Epithelial cell of prostate (primary cell): ENCODE data around the gene KDM7A.

Experiments
- DNase-seq: peaks from one replicate; pipeline ENCODE4 v3.0.0-alpha.2; 2011; ENCODE audit warnings: low read depth, low spot score
- H3K27ac ChIP-seq: fragments of 450-650 bp; 2 replicates; pipeline ENCODE4 v1.5.1; 2017; ENCODE audit warnings: mild to moderate bottlenecking

Gene KDM7A, protein sequence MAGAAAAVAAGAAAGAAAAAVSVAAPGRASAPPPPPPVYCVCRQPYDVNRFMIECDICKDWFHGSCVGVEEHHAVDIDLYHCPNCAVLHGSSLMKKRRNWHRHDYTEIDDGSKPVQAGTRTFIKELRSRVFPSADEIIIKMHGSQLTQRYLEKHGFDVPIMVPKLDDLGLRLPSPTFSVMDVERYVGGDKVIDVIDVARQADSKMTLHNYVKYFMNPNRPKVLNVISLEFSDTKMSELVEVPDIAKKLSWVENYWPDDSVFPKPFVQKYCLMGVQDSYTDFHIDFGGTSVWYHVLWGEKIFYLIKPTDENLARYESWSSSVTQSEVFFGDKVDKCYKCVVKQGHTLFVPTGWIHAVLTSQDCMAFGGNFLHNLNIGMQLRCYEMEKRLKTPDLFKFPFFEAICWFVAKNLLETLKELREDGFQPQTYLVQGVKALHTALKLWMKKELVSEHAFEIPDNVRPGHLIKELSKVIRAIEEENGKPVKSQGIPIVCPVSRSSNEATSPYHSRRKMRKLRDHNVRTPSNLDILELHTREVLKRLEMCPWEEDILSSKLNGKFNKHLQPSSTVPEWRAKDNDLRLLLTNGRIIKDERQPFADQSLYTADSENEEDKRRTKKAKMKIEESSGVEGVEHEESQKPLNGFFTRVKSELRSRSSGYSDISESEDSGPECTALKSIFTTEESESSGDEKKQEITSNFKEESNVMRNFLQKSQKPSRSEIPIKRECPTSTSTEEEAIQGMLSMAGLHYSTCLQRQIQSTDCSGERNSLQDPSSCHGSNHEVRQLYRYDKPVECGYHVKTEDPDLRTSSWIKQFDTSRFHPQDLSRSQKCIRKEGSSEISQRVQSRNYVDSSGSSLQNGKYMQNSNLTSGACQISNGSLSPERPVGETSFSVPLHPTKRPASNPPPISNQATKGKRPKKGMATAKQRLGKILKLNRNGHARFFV

DNA sequence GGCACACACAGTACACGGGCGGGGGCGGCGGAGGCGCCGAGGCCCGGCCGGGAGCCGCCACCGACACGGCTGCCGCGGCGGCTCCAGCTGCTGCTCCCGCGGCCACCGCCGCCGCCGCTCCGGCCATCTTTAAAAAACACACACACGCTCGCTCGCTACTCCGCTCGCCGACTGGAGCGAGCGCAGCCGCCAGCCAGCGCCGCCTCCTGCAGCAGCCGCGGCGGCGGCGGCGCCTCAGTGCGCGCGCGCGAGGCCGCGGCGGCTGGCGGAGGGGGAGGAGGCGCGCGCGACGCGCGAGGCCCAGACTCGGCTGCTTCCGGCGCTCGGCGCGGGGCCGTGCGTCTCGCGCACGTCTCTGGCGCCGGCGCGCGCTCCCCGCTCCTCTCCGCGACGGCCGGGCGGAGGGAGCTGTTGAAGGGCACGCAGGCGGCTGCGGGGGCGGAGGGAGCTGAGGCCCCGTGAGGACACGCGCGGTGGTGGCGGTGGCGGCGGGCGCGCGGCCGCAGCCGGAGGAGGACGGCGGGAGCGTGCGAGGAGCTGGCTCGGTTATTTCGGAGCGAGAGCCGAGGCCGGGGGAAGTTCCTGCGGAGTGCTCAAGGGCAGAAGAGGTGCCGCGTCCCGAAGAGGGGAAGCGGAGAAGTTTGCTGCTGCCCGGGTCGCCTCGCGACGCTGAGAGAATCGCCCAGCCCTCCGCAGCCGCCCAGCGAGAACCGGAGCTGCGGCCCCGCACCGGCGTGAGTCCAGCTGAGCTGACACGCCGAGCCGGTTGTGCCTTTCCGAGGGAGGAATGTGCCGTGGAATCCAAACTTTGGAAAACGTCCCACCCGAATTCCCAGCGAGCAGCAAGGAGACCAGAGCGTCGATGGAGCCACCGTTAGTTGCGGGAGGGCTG, at the start of gene KDM7A:
TSS of gene KDM7A (minus strand) at position 173 of the 892 bp plus-strand sequence. CDS start at position 127, 46 bp downstream.
- H3K27ac ChIP-seq: peak within 1 kb of the TSS; percentile 96
- peak; percentile 36 for DNase-seq

DNA sequence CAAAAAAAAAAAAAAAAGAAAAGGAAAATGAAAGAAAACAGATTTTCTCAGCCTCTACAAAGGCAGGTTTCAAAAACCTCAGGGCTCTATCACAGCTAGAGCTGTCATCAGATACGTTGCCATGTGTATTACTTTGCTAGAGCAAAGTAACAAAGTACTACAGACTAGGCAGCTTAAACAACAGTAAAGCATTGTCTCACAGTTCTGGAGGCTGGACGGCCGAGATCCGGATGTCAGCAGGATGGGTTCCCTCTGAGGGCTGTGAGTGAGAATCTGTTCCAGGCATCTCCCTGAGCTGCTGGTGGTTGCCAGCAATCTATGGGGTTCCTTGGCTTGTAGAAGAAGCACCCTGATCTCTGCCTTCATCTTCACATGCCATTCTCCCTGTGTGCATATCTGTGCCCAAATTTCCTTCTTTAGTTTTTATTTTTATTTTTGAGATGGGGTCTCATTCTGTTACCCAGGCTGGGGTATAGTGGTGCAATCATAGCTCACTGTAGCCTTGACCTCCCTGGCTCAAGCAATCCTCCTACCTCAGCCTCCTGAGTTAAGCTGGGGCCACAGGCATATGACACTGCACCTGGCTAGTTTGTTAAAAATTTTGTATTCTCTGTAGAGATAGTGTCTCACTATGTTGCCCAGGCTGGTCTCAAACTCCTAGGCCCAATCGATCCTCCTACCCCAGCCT, 48.9 kb upstream of the KDM7A start:
- no peak for DNase-seq
- H3K27ac ChIP-seq: no peak overlapping the region

DNA sequence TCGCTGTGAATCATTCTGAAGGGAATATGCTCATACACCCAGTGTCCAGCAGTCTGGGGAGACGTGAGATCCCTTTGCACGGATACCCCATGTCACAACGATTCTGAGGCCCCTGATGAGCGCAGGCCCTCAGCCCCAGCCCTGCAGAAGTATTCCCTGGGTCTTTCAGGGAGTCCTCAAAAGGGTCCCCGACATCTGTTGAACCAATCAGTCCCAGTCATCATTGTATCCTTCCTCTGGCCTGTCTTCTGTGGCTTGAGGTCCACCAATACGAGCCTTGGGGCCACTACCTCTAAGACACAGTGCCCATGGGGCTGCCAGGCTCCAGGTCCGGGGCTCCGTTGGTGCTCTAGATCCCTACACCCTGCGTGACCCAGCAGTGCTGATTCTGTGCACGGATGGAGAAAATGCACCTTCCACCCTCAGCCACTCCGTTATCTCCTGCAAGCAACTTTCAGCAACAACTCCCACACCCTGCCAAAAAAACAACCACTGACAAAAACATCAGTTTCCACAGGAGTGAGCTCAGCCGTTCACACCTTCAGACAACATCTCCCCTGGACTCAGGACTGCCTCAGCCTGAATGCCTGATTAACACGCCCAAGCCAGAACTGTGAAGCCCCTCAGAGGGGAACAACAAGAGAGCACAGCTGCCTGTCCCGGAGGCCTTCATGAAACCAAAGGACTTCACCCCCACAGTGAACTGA, 46.9 kb upstream of the KDM7A start:
- H3K27ac ChIP-seq: no peak overlapping the region
- DNase-seq: no peak

DNA sequence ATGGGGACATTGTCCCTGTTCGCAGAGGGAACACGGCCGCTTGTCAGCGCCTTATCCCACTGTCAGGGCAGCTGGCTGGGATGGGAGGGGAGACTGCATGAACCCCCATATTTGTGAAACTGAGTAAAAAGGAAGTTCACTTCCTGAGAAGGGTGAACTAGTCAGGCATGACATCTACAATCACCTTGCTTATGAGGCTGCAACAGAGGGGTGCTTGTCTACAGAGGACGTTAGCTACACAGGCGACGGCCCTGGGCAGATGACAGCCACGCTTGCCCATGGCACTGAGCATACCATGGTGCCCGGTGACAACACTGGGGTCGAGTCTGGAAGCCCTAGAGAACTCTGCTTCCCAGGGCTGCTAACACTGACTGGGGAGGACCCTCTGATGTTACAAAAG, 46.0 kb upstream of the KDM7A start:
- no peak overlapping the region for H3K27ac ChIP-seq
- no peak for DNase-seq

DNA sequence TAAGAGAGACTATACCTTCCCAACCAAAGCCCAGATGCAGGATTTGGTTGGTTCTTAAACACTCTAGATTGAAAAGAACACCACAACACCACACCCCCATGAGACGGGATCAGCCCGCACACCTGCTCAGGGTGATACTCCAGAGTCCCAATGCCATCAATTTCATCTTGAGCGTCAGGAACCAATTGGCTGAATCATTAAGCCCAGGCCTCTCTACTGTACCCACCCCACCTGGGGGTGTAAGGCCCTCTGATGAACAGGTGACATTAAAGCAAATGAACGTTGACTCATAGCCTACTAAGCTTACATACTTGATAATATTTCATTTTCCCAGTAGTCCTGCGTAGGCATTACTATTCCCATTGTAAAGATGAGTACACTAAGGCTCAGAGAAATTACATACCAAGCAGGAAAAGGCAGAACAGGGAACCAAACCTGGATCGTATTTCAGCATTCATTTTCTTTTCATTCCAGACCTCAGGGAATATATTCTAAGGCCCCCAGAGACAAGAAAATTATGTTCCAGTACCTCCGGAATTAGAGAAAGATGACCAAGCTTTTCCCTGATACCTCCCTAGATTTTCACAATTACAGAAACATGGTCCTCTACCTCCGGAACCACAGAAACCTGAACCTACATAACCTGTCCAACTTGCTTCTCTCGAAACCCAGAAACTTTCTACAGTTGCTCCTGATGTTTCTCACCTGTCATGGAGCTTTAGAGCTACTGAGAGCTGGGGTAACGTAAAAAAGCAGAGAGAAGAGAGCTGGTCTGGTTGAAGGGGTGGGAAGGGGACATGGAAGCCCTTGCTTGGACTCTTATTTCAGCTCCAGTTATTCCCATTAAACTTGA, 43.1 kb upstream of the KDM7A start:
- DNase-seq: peak; percentile 45
- peak overlapping the region; percentile 51 for H3K27ac ChIP-seq

DNA sequence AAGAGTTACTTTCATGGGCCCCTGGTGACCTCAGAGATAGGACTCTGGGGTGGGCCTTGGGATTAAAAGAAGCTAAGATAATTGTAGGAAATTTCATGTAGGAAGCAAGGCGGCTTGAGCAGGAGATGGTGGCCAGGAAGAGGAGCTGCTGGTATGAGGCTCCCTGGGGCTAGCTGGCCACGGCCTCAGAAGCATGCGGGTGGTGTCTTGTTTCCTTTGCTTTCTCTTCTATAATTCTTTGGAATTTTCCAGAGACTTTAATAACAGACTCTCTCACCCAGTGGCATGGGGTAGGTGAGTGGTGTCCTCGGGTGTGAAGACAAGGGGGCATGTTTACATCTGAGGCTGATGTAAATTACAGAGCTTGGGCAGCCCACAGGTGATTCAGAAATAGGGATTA, 41.9 kb upstream of the KDM7A start:
- H3K27ac ChIP-seq: peak overlapping the region; percentile 51
- no peak for DNase-seq

DNA sequence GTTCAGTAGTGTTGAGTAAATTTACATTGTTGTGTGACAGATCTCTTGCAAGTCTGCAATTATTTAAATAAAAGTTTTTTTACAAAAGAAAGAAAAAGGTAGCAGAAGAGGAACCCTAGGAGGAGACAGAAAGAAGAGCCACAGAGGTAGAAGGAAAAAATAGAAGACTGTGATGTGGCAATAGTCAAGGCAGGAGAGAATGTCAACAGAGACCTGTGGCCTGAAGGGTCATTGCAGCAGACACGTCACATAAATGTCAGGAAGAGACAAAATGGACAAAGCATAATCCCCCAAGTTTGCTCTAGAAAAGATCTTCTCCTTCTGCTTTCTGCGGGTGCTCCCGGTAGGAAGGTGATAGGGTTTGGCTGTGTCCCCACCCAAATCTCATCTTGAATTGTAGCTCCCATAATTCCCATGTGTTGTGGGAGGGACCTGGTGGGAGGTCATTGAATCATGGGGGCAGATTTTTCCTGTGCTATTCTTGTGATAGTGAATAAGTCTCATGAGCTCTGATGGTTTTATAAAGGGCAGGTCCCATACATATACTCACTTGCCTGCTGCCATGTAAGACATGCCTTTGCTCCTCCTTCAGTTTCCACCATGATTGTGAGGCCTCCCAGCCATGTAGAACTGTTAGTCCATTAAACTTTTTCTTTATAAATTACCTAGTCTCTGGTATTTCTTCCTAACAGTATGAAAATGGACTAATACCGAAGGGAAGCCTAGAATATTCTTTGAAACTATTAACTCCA, 41.1 kb upstream of the KDM7A start:
- no peak for DNase-seq
- H3K27ac ChIP-seq: no peak overlapping the region

DNA sequence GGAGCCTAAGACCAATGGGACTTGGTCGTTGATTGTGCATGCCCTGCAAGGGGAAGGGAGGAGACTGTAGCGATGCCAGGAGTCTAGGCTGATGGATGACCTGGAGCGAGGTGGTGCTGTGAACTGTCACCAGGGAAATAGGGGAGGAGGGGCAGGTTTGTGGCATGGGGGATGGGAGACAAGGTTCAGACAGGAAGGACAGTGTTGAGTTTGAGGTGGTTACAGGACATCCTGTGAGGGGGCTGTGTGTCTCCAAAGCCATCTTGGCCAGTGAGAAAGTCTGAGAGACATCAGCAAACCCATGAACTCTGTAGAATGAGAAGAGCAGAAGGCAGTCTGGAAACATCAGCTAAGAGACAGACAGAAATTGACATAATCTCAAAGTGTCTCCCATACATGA, 38.5 kb upstream of the KDM7A start:
- H3K27ac ChIP-seq: no peak overlapping the region
- no peak for DNase-seq

DNA sequence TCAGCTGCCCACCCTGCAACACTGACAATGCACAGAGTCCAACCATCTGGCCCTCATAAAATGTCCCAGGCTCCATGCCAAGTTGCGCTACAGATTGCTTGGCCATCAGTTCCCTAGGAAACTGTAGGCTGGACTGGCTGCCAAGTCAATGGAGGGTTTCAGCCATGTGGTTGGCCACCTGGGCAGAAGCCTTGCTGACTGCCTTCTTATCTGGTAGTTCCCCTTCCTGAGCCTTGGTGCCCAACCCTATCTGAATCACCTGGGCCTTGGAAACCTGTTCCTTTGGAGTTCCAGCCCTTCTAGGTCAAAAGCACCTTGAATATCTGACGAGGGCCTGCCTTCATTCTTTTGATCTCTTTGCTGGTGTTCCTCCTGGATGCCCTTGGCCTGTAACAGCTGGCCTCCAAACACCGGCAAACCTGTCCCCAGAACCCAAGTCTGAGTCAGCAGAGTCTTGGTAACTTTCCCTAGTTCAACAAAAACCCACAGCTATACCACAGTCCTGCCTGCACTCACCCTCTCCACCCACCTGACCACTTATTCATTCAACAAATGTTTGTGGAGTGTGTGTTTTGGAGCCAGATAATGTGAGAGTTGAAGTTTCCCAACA, 37.4 kb upstream of the KDM7A start:
- peak; percentile 65 for DNase-seq

DNA sequence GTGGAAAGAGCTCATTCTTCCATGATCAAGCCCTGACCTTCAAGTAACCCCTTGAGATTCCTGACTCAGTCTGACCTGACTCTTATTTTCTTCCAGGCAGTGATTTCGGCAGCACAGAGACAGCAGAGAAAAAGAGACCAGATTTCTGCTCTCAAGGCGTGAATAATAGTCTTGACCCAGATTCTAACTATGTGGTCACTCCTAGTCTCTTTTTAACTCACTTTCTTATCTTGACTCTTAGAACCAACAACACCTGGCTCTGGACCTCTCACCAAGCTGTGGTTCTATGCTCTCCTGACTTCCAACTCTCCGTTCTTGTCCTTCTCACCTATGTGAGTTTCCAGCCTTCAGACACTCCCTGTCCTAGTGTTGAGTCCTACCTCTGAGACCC, 36.9 kb upstream of the KDM7A start:
- peak overlapping the region; percentile 94 for H3K27ac ChIP-seq
- DNase-seq: no peak

More for the DNA sequence above, 37.4 kb upstream of the KDM7A start:
- H3K27ac ChIP-seq: peak overlapping the region; percentile 94

DNA sequence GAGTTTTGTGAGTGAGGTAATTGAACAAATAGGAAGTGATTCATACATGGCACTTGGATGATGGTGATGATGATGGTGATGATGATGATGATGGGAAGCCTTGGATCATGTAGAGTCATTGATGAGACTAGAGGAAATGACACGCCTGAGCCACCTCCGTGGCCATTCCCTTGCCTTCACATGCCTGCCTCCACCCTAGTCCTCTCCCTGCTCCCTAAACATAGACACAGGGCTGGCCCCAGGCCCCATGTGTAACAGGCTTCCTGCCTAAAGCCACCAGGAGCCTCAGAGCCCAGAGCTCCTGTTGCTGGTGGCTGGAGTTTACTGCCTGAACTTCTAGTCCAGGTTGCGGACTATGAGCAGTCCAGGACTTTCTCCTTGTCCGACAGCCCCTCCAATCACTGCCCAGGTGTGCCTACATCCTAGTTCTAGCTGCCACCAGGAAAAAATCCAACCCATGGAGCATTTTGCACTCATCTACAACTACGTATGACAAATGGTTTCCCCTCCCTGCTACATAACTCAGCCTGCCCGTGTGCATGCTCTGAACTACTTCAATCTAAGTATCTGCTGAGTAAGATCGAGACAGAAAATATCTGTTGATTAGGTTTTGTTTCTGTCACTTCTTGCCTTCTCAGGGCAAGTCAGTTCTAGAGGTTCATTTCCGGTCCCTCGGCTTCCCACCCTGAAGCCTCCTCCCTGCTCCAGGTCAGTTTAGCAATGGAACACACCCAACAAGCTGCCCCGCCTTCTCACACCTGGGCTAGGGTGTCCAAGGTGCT, 35.5 kb upstream of the KDM7A start:
- H3K27ac ChIP-seq: peak overlapping the region; percentile 94
- DNase-seq: peak; percentile 55

DNA sequence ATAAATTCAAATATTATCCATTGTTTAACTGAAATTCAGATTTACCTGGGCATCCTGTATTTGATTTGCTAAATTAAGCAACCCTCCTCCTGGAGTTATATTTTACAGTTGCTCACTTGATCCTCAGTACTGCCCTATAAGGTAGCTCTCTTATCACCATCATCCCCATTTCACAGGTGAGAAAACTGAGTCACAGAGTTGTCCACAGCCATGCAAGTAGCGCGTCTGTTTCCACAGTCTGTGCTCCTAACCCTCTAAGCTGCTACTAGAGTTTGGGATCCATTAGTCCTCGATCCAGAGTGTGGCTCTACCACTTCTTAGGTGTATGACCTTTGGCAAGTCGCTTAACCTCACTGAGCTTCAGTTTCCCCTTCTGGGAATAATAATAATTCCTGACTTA, 34.9 kb upstream of the KDM7A start:
- DNase-seq: no peak
- H3K27ac ChIP-seq: peak overlapping the region; percentile 94

DNA sequence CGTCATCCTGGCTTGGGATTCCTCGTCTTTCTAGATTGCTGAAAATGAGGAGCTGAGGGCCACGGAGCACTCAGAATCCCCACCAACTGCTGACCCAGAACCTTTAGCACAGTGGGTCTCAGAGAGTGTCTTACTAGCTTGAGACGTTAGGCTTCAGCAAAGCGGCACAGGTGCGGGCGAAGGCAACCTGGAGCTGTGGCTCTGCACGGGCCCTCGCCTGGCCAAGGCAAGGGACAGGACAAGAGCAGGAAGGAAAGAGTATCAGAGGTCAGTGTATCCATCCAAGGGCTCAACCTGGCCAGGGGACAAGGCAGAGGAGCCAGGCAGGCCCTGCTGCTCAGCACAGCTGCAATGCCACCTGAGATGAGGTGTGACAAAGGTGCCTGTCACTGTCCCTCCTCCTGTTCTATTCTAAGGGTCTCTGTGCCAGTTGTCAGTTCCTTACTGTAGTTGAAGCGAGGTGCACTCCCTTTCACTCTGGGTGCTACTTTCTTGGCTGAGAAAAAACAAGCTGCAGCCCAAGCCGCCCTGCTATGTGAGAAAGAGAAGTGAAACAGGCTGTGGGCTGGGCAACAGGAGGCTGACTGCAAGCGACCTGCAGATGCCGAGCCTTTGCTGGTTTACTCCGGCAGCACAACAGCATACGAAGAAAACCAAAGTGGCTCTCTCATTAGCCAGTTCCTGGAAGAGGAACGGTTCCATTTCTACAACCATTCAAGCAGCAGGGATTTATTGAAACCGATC, 33.3 kb upstream of the KDM7A start:
- no peak overlapping the region for H3K27ac ChIP-seq
- no peak for DNase-seq

DNA sequence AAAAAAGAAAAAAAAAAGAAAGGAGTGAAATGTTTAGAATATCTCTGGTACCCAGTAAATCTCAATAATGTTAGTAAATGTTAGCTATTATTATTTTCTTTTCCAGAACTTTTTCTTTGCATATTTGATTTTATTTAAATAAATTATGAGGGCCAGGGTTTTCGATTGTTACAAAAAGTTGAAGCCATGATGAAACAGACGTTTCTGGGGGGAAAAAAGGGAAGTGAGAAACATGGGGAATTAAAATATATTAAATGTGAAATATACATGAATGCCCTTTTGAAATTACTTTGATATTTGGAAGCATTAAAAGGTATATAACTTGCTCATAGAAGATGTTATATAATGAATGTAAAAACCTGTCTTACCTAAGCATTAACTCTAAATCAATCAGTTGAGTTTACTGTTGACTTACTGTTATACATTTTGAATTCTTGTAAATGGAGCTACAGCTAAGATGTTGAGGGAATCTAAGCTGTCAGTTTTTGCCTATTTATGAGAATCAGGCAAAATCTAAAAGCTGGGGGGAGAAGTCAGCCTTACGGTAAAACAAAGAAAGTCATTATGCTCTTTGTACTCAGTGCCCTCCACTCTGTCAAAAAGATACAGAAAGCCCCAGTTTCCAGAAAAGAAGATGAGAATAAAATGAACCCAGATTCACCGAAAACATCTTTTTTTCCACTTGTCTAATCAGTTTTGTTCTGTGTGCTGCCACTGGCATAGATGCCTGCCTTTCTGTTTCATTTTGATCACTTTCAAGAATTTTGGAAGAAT, 30.0 kb upstream of the KDM7A start:
- no peak for DNase-seq
- H3K27ac ChIP-seq: no peak overlapping the region

DNA sequence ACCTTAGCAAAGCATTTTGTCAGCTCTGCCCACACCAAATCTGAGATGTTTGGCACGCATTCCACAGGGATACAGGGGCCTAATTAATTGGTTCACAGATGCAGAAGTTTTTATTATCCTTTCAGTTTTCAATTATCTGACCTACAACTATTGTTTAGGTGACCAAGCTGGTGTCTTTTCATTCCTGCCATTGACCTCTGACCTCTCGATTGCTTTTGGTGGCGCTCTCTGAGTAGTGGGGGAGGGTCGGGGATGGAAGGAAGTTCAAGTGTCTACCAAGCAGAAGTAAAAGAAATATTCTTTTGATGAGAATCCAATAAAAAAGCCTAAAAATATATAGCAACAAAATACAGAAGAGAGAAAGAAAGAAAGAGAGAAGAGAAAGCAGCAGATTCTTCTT, 28.8 kb upstream of the KDM7A start:
- no peak overlapping the region for H3K27ac ChIP-seq
- DNase-seq: no peak
